ENCODE measurements around the gene C1RL.
"Not testable (repeated sequence)": the region's sequence is repeated elsewhere in the genome, so short reads cannot be mapped to it uniquely, and the experiment has no call there.

Gene C1RL

DNA sequence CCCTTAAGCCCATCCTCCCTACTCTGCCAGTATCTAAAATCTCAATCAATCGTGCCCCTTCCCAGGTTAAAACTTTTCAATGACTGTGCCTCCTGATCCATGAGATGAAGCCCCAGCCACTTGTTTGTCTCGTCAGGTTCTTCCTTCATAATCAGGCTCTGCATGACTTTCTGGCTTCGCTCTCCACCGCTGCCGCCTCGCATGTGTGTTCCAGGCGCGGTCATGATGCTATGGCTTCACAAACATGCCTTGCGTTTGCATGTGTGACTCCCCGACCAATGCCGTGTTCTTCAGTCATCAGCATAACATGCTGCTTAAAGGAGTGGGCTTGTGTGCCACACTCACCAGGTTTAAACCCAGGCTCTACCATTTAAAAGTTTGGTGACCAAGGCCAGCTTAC, 5.0 kb upstream of the C1RL start:
- no peak for DNase-seq (ENCODE audit: low read depth, low spot score)

- DNase-seq (ENCODE audit: low read depth, low spot score): no peak
Observed at GRCh38 chr12:7113389-7113871, 4.4 kb upstream of the C1RL start.

GRCh38 chr12:7112041-7112440, 3.0 kb upstream of the C1RL start:
- no peak for DNase-seq (ENCODE audit: low read depth, low spot score)

DNA sequence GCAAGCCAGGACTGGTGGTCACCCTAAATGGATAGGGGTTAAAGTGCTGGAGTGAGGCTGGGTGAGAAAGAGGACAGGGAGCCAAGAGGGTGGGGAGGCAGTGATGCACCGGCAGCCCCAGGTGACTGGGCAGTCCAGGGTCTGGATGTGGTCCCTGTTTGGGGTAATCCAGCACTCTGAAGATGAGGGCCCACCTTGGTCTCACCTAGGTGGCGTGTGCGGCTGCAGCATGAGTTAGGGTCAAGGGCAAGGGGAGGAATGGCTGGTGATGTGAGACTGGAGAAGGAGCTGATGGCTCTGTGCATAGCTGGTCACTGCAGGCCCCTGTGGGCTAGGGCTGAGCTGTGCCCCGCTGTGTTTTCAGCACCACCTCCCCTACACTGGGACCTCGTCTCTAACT, 1.6 kb upstream of the C1RL start:
- no peak for DNase-seq (ENCODE audit: low read depth, low spot score)

DNA sequence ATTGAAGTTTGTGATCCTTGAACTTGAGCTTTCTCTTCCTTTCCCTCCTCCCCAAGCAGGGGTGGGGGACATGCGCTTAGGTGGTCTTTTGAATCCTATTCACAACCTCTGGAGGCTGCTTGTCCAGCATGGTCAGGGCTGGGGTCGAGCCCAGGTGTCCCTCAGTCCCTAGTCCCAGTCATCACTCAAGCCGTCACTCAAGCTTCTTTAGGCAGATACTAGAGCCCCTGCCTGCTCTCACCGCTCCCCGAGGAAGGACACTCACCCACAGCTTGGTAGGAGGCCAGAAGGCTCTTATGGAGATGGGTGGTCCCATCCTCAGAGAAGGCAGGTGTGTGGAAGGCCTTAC, 532 bp upstream of the C1RL start:
- DNase-seq (ENCODE audit: low read depth, low spot score): no peak

GRCh38 chr12:7108003-7108795, 815 bp downstream of the C1RL start:
- DNase-seq (ENCODE audit: low read depth, low spot score): no peak

- DNase-seq (ENCODE audit: low read depth, low spot score): no peak
Observed at GRCh38 chr12:7107636-7108002, 1.4 kb downstream of the C1RL start.

- not testable (repeated sequence) for DNase-seq (ENCODE audit: low read depth, low spot score)
Observed at GRCh38 chr12:7107181-7107580, 1.8 kb downstream of the C1RL start.

GRCh38 chr12:7106082-7106481, 2.9 kb downstream of the C1RL start:
- DNase-seq (ENCODE audit: low read depth, low spot score): no peak

DNA sequence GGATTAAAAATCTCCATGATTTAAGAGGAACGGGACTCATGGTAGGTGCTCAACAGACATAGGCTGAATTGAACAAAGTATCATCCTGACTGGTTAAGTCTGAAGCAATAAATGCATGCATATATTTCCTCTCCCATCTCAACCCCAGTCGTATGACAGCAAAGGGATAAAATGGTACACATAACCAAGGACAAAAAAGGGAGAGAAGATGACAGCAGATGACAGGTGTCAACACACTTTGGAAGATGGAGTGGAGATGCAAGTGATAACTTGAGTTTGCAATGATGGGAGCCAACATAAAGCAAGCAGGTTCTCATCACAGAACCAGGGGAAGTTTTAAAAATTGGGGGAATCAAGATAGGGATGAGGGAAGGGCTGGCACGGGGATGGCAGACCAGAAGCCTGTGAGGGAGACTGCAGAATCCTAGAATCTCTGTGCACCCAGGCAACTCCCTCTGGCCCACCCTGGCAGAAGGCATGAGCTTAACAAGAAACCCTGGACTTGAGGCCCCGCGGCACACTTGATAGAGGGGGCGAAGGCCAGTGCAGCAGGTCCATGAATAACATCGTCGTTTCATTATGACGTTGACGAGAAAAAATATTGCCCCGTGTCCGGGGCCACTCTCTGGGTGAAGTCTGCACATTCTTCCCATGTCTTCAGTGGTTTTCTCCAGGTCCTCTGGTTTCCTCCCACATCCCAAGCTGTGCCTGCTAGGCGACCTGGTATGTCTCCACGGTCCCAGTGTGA, 5.0 kb downstream of the C1RL start:
- DNase-seq (ENCODE audit: low read depth, low spot score): no peak

DNA sequence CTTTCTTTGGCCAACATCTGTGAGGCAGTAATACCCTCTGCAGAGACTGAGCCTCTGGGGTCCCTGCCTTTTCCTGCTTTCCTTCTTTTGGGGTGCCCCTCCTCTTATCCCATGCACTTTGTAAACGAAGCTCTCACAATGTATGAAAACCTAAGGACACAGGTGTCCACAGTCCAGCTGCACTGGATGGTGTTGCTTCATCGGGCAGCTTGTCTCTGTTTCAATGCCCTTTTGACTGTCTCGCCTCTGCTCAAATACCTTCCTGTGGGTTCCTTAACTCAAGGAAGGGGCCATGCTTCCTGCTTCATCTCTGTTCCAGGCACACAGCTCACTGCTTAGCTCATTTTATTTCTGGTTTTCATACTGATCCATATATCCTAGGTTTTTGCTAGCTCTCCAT, 6.4 kb downstream of the C1RL start:
- DNase-seq (ENCODE audit: low read depth, low spot score): no peak

DNA sequence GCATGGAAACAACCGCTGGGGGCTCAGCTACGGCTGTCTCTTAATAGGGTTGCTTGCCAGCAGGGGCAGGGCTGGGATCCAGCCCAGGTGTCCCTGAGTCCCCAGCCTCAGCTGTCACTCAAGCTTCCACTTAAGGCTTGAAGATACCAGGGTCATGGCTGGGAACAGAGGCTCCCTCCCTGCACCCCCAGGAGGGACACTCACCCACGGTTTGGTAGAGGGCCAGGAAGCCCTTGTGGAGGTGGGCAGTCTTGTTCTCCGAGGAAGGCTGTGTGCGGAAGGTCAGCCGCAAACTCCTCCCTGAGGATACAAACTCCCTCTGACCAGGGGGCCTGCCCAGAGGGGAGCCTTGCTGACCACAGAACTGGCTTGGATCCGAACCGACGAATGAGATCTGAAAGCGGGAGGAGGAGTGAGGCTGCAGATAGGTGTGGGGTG, 7.3 kb downstream of the C1RL start:
- no peak for DNase-seq (ENCODE audit: low read depth, low spot score)

DNA sequence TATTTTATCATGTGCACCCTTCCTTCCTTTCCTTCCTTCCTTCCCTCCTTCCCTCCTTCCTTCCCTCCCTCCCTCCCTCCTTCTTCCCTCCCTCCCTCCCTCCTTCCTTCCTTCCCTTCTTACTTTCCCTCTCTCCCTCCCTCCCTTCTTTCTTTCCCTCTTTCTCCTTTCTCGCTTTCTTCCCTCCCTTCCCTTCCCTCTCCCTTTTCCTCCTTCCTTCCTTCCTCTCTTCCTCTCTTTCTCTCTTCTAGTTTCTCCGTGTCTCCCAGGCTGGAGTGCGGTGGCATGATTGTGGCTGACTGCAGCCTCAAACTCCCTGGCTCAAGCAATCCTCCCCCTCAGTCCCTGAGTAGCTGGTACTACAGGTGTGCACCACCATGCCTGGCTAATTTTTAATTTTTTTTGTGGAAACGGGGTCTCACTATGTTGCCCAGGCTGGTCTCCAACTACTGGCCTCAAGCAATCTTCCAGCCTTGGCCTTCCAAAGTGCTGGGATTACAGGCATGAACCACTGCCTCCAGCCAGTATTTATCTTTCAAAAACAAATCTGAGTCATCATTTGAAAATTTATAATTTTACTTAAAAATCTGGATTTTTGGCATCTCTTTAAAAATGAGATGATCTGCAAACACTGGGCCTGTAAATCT, 7.8 kb downstream of the C1RL start:
- DNase-seq (ENCODE audit: low read depth, low spot score): no peak

DNA sequence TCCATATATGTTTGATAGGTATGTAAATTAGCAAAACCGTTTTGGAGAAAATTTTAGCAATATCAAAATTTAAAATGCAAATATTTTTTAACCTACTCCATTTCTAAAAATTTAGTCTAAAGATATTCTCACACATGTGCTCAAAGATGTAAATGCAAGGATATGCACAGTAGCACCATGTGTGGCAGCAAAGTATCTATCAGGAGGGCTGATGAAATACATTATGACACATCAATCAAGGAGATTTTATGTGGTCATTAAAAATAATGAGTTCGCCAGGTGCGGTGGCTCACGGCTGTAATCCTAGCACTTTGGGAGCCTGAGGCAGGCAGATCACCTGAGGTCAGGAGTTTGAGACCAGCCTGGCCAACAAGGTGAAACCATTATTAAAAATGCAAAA, 8.8 kb downstream of the C1RL start:
- DNase-seq (ENCODE audit: low read depth, low spot score): no peak

DNA sequence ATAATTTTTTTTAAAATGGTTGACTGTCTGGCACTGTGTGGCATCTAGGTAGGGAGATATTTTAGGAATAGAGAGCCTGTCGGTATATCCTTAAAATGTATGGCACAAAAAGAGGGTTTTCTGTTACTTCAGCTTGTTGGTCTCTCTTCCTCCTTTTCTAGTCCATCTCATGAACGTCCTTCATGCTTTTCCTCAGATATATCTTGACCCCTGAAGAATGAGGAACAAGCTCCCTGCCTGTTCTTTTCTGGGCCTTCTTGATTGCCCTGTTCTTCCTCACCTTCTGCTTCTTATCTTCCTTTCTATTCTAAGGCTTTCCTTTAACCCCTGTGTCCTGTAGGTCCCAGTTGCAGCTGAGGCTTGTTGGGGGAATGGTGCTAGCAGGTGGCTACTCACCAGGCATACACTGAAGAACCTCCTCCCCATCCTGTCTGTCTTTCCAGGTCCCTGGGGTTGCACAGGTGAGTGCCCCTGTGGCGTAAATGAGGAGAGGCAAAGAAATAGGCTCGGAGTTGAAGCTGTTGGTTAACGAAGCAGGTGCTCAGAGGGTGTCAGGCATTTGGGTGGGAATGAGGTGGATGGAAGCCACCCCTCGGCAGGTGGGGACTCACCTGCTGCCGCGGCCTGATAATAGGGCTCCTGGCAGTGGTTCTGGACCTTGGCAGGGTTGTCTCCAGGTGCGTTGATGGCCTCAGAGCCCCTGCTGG, 9.6 kb downstream of the C1RL start:
- DNase-seq (ENCODE audit: low read depth, low spot score): no peak

- no peak for DNase-seq (ENCODE audit: low read depth, low spot score)
Observed at GRCh38 chr12:7096979-7097378, 12.0 kb downstream of the C1RL start.

DNA sequence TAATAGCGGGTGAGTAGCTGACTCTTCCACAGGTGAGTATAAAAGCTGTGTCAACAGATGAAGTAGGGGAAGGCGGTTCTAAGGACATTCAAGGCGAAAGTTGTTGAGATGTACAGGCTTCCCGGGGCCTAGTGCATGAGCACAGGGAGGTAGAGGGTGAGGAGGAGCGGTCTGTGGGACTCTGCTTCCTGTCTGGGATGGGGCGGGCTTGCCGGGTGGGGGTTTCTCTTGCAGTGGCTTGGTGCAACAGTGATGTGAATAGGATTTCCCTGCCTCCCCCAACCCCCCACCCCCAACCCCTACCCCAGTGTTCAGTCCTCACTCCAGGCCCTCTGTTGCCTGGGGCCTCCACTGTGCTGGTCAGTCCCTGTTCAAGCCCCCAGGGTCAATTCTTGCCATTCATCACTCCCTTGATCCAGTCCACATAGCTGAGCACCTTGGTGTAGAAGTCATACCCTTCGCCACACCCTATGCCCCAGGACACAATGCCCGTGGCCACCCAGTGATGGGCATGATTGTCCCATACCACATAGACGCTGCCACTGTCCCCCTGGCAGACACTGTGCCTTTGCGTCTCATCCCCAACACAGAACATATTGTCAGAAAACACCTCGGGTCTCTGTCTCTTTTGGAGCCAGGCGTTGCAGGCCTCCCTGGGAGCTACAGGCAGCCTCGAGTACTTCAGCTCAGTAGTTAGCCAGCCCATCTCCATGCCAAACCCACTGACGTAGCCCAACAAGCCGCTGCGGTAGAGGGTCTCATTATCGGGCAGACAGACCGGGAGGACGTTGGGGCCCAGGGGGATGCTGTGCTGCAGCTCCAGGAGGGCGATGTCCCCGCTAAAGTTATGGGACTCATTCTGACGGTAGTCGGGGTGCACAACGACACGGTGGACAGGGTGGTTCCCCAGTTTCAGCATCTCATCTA, 12.7 kb downstream of the C1RL start:
- DNase-seq (ENCODE audit: low read depth, low spot score): no peak

DNA sequence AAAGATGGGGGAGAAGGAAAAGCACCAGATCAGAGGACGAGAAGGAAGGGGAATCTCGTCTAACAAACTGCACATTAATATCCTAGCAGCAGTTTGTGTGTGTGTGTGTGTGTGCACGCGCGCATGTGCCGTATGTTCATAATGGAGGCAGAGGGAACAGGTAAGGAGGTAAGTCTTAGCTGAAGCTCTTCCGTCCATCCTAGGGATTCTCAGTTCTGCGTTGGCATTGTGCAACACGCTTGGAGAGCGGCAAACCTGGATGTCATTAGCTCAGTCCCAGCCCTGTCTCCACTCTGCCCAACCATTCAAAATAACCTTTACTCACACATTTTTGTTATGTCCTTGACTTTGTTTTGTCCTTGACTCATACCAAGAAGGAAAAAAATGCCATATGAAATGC, 15.1 kb downstream of the C1RL start:
- no peak for DNase-seq (ENCODE audit: low read depth, low spot score)

- DNase-seq (ENCODE audit: low read depth, low spot score): no peak
Observed at GRCh38 chr12:7093486-7093885, 15.5 kb downstream of the C1RL start.

DNA sequence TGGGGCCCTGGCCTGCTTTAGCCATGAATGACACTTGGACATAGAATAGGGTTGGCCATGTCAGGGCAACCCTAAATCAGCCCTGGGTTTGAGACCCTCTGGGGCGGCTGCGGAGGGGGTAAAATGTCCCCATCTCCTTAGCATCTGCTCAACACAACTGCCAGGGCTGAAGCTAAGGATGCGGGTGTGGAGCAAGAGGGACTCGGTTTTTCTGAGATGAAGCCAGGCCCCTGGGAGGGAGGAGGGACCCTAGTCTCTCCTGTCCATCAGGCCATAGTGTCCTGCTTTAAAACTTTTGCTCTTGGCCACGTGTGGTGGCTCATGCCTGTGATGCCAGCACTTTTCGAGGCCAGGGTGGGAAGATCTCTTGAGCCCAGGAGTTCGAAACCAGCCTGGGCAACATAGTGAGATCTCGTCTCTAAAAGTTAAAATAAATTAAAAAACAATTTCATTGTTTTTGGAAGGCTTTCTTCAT, 16.0 kb downstream of the C1RL start:
- DNase-seq (ENCODE audit: low read depth, low spot score): no peak

Data from smooth muscle cell of the brain vasculature (primary cell).